HG03175 (cell line): ENCODE measurements around the gene SLC9A8.
"Not testable (repeated sequence)": the region's sequence is repeated elsewhere in the genome, so short reads cannot be mapped to it uniquely, and the experiment has no call there.

ENCODE experiments used
- ATAC-seq: cut with Tn5 transposase; IDR thresholded peaks from one replicate; pipeline ENCODE4 v1.9.1; 2021; ENCODE audit warnings: mild to moderate bottlenecking, moderate library complexity; ENCODE audit not compliant: unreplicated experiment

The SLC9A8 gene

DNA sequence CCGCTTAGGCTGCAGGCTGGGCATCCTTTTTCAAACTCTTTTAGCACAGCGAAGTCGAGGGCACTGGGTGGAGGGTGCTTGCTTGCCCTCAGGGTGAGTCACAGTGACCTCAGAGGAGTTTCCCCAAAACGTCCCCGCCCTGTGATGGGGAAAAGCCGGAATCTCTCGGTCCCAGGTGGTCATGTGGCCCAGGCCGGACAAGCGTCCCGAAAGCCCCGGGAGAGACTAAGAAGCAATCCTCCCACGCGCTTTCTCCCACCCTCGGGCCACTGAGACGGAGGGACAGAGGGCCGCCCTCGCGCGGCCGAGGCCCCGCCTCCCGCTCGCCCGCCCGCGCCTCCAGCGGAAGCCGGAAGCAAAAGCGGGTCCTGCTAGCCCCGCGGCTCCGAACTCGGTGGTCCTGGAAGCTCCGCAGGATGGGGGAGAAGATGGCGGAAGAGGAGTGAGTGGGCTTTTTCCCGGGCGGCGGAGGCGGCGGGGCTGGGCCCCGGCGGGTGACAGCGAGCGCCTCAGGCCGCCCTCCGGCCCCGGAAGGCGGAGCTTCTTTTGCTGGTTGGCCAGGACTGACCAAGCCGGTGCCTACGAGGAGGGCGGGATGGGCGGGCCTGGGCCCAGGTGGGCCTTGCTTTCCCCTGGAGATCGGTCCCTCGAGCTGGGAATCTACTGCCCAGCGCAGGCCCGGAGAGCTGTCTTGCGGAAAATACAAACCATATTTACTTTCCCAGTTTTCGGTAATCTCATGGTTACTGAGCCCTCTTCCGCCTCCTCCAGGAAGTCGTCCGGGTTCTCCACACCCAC lies at the start of gene SLC9A8:
TSS of gene SLC9A8 (plus strand) at position 322 of the 798 bp plus-strand sequence. CDS start at position 417, 95 bp downstream.
- peak; percentile 89 for ATAC-seq

DNA sequence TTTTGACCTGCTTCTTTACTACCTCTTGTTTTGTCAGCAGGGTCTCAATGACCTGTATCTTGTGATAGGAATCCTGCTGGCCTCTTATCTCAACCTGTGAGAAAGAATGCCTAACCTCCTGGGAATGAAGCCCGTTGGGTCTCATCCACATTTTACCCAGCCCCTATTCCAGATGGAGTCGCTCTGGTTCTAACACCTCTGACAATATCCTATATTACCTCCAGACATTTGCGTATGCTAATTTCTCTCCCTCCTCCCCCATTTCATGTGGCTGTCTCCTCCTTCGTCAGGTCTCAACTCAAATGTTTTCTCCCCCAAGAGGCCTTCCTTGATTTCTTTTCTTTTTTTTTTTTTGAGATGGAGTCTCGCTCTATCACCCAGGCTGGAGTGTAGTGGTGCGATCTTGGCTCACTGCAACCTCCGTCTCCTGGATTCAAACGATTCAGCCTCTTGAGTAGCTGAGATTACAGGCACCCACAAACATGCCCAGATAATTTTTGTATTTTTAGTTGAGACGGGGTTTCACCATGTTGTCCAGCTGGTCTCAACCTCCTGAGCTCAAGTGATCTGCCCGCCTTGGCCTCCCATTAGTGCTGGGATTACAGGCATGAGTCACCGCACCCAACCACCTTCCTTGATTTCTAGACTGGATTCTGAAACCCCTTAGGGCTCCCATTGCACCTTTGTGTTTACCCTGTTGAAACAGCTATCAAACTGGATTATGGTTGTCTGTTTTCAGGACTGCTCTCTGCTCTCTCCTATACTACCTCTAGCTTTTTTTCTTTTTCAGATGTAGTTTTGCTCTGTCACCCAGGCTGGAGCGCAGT lies 49.5 kb upstream of the SLC9A8 start:
- no peak for ATAC-seq

- no peak for ATAC-seq
Measured at GRCh38 chr20:49765413-49765736, 47.3 kb upstream of the SLC9A8 start.

DNA sequence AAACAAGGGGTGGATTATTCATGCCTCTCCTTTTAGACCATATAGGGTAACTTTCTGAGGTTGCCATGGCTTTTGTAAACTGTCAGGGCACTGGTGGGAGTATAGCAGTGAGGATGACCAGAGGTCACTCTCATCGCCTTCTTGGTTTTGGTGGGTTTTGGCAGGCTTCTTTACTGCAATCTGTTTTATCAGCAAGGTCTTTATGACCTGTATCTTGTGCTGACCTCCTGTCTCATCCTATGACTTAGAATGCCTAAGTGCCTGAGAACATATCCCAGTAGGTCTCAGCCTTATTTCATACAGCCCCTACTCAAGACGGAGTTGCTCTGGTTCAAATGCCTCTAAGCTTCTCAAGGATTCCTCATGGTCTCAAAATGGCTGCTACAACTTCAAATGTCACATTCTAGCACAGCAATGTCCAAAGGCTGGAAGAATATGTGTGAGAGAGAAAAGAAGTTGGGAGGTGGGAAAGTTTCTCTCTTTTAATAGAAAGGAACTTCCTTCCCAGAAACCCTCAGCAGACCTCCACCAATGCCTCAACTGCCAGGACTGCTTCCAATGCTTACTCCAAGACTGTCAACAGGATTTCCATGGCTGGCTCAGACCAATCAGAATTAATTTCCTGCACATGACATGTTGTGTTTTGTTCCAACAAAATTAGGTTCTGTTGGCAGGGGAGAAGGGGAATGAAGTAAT lies 46.6 kb upstream of the SLC9A8 start:
- no peak for ATAC-seq

DNA sequence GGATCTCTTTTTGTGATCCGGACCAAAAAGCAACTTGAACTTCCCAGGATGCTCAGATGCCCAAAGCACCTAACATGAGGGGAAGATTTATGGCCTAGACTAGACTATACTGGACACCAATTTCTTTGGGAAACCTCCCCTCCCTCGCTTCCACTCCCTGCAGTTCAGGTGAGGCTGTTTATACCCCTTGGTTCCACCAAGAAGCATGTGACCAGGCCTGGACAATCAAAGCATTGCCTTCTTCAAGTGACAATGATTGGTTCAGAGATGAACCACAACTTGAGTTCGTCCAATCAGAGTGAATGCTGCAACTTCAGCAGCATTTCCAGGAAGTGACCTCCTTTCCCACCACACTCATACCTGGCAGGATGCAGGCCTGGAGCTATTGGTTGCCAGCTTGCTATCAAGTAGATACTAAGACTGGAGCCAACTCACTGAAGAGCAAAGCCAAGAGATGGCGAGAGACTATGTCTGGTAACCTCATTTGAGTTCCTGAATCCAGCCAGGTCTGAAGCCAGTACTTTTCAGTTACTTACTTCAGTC lies 45.6 kb upstream of the SLC9A8 start:
- ATAC-seq: no peak

DNA sequence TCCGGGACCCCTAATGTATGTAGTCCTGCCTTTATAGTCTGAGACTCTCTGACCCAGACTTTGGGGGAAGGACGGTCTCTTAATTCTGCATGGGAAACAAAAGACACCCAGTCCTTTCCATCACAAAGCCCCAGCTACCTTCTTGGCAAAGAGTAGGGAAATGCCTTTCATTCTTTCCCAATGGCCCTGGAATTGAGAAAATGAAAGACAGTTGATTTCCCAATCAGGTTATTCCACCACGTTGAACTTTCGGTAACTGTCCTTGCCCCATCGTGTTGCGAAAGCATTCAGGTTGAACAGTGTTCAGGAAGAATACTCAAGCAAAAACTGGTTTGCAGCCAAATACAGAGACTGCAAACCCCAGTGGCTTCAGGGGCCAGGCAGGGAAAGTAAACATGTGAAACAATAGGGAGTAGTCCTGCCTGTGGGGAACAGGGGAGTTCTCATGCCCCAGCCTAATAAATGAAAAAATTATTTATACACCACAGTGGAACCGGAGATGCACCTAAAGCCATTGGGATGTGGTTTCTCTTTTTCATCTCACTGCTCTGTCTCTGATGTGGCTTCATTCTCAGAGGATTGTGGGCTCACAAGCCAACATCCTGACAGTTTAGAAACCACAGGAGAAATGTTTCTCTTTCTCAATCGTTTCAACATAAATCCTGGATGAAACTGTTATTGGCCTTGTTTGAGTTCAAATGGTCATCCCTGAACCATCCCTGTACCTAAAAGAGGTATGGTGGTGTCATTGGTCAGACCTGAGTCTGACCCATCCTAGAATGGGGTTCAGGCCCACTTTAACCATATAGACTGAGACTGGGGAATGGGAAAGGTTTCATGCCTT lies 44.2 kb upstream of the SLC9A8 start:
- ATAC-seq: no peak

DNA sequence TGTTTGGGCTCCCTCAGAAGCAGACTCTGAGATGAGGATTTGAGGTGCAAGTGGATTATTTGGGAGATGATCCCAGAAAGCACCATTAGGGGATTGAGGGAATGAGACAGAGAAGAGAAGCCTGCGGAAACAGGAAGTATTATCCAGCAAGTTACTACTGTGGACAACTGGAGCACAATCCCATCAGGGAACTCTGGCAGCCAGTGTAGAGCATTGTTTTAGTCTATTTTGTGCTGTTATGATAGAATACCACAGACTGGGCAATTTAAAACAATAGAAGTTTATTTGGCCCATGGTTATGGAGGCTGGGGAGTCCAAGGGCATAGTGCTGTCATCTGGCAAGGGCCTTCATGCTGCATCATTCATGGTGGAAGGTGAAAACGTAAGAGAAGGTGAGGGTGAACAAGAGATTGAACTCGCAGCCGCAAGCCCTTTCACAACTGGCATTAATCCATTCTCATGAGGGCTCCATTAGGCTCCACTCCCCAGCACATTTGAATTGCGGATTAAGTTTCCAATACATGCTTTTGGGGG lies 43.5 kb upstream of the SLC9A8 start:
- no peak for ATAC-seq

GRCh38 chr20:49770634-49771033 lies 42.0 kb upstream of the SLC9A8 start:
- ATAC-seq: no peak

DNA sequence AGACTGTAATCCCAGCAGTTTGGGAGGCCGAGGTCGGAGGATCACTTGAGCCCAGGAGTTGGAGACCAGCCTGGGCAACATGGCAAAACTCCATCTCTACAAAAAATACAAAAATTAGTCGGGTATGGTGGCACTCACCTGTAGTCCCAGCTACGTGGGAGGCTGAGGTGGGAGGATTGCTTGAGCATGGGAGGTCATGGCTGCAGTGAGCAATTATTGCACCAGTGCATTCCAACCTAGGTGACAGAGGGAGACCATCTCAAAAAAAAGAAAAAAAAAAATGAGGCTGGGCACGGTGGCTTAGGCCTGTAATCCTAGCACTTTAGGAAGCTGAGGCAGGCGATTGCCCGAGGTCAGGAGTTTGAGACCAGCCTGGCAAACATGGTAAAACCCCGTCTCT lies 38.4 kb upstream of the SLC9A8 start:
- ATAC-seq: not testable (repeated sequence)

DNA sequence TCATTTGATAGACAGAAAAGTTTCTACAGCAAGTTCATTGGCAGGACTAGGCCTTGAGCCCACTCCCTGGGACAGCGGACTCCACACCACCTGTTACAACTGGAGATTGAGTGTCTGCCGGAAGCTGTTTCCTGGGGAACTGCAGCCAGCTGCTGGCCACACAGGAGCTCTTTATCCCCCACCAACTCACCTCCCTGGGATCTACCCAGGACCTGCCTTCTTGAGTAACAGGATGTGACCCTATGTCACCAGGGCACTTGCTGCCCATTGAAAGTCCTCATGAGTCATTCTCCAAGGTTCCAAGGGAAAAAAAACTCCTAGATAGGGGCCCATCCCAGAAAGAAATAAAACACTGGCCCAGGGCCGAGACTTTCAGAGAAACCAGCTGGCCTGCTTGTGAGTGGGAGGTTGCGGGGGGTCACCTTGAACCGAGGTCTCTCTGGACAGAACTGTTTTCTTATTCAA lies 37.4 kb upstream of the SLC9A8 start:
- no peak for ATAC-seq

DNA sequence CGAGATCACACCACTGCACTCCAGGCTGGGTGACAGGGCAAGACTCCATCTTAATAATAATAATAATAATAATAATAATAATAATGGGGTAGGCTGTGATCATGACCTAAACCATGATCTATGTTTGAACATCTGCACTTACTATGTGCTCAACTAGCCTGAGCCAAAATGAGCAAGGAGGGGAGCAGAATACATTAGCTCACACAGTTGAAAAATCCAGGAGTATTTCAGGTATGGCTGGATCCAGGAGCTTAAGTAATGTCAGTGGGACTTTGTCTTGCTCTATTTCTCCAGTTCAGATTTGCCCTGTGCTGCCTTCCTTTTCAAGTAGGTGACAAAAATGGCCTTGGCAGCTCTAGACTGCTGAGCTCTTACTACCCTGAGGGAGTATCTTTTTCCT lies 32.7 kb upstream of the SLC9A8 start:
- ATAC-seq: no peak

- ATAC-seq: no peak
Measured at GRCh38 chr20:49781676-49782075, 31.0 kb upstream of the SLC9A8 start.

GRCh38 chr20:49782439-49782838 lies 30.2 kb upstream of the SLC9A8 start:
- not testable (repeated sequence) for ATAC-seq

DNA sequence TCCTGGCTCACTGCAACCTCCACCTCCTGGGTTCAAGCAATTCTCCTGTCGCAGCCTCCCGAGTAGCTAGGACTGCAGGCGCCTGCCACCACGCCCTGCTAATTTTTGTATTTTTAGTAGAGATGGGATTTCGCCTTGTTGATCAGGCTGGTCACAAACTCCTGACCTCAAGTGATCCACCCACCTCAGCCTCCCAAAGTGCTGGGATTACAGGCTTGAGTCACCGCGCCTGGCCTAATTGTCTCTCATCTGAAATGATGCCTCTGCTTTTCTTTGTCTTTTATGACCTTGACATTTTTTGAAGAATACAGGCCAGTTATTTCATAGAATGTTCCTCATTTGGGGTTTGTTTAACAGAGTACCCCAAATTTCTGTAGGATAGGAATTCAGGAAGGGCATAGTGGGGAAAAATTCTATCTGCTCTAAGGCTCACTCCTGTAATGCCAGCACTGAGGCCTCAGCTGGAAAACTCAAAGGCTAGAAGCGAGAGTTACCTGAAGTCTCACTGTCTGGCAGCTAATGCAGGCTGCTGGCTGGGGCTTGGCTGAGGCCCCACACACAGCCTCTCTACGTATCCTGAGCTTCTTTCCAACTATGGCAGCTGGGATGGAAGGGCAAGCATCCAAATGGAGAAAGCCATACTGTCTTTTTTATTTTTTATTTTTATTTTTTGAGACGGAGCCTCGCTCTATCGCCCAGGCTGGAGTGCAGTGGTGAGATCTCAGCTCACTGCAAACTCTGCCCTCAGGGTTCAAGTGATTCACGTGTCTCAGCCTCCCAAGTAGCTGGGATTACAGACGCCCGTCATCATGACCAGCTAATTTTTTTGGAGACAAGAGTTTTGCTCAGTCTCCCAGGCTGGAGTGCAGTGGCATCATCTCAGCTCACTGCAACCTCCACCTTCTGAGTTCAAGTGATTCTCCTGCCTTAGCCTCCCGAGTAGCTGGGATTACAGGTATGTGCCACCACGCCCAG lies 29.3 kb upstream of the SLC9A8 start:
- not testable (repeated sequence) for ATAC-seq

DNA sequence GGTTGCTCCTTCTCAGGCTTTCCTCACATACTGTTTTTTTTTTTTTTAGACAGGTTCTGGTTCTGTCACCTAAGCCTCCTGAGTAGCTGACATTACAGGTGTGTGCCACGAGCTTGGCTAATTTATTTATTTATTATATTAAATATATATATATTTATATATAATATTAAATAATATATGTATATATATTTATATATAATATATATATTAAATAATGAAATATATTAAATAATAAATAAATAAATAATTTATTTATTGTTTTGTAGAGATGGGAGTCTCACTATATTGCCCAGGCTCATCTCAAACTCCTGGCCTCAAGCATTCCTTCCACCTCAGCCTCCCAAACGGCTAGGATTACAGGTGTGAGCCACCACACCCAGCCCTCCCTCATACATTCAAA lies 28.3 kb upstream of the SLC9A8 start:
- ATAC-seq: no peak

DNA sequence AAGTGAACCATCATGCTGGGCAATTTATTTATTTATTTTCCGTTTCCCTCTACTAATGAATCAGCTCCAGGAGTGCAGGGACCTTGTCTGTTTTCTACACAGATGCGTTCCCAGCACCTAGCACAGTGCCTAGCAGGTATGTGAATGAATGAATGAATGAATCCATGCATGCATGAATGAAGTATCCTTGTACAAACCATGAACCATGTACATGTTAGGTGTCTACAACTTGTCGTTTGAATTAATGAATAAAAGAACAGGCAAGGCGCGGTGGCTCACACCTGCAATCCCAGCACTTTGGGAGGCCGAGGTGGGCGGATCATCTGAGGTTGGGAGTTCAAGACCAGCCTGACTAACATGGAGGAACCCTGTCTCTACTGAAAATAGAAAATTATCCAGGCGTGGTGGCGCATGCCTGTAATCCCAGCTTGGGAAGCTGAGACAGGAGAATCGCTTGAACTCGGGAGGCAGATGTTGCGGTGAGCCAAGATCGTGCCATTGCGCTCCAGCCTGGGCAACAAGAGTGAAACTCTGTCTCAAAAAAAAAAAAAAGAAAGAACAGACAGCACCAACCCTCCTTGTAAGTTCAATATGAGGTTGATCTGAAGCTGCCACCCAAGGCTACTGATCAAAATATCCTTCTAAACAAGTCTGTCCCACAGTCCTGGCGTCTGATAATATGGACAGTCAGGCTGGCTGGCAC lies 27.3 kb upstream of the SLC9A8 start:
- ATAC-seq: no peak

DNA sequence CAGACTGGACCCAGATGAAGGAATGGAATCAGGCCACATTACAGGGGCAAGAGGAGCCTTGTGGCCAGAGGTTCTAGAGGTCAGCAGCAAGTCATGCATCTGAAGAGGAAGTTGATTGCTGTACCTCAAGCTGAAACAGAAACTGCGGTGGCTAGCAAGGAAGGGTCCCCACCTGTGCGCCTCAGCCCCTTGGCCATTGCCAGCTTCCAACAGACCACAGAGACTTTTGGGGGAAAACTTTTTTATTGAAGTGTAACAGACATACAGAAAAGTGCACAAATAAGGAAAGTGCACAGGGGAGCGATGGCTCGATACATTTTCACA lies 26.8 kb upstream of the SLC9A8 start:
- ATAC-seq: peak; percentile 90

DNA sequence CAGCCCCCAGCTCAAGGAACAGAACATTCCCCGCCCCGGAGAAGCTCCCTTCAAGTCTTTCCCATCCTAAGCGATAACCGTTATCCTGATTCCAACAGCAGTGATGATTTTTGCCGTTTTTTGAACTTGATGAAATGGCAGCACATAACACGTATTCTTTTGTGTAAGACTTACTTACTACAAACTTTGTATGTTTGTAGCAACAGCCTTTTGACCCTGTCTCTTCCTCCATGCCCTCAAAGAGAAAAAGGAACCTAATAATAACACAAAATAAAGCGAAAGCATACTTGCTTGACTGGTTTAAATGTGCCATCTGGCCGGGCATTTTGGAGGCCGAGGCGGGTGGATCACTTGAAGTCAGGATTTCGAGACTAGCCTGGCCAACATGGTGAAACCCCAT lies 26.4 kb upstream of the SLC9A8 start:
- peak; percentile 36 for ATAC-seq
